IMR-90 (cell line): ENCODE data around the gene OR13C2. TPM values are rescaled to one million over a fixed set of nuclear protein-coding genes. Genes with fewer than 3 reads are reported as not detected.

Experiments
- ATAC-seq: fragments of 200-7000 bp; cut with Tn5 transposase; 2 replicates; pipeline ENCODE4 v1.9.1; 2020; ENCODE audit warnings: low read depth, mild to moderate bottlenecking, moderate library complexity
- BruUV-seq: library from RNA; stranded (reverse); fragments of 400-500 nt; replicated peaks from 2 replicates; lab custom pipeline; 2021; lab: Mats Ljungman, UMichigan
- CTCF ChIA-PET: fragments of 300-600 bp; formaldehyde crosslinking; extraction: SDS; loops from one replicate; lab custom pipeline; 2021; ENCODE audit warnings: antibody characterized with exemption; lab: Yijun Ruan, JAX
- POLR2A ChIA-PET: fragments of 300-600 bp; sonication (Branson Sonifier 250); formaldehyde crosslinking; loops from one replicate; lab custom pipeline; 2022; ENCODE audit warnings: antibody characterized with exemption; ENCODE audit not compliant: unreplicated experiment; lab: Charles Lee
- DNase-seq: peaks from one replicate; pipeline ENCODE4 v3.0.0; 2013
- H2AFZ ChIP-seq: replicated peaks from 2 replicates; pipeline ENCODE3; 2013; ENCODE audit warnings: low read length, mild to moderate bottlenecking; ENCODE audit not compliant: poor library complexity
- H2AK5ac ChIP-seq: 2 replicates; pipeline ENCODE4 v1.6.1; 2013; ENCODE audit warnings: low read depth, low read length, inconsistent platforms
- H2AK9ac ChIP-seq: replicated peaks from 2 replicates; pipeline ENCODE3; 2013; ENCODE audit warnings: mild to moderate bottlenecking, low read depth, low read length, moderate library complexity; ENCODE audit not compliant: poor library complexity
- H2BK120ac ChIP-seq: 2 replicates; pipeline ENCODE4 v1.6.1; 2013; ENCODE audit warnings: low read depth, low read length, inconsistent platforms
- H2BK15ac ChIP-seq: 3 replicates; pipeline ENCODE4 v1.6.1; 2013; ENCODE audit warnings: low read depth, low read length, inconsistent platforms
- H2BK20ac ChIP-seq: 2 replicates; pipeline ENCODE4 v1.6.1; 2013; ENCODE audit warnings: low read depth, mild to moderate bottlenecking, inconsistent platforms, low read length, moderate library complexity
- H2BK5ac ChIP-seq: 2 replicates; pipeline ENCODE4 v1.6.1; 2013; ENCODE audit warnings: mild to moderate bottlenecking, low read depth, low read length, inconsistent platforms; ENCODE audit not compliant: poor library complexity, severe bottlenecking
- H3K14ac ChIP-seq: replicated peaks from 2 replicates; pipeline ENCODE4 v1.6.1; 2013; ENCODE audit warnings: low read depth, low read length, inconsistent platforms
- H3K18ac ChIP-seq: 2 replicates; pipeline ENCODE4 v1.6.1; 2013; ENCODE audit warnings: low read depth, low read length, control low read depth
- H3K23ac ChIP-seq: 2 replicates; pipeline ENCODE4 v1.6.1; 2013; ENCODE audit warnings: low read depth, low read length, inconsistent platforms
- H3K27ac ChIP-seq: 2 replicates; pipeline ENCODE4 v1.5.1; 2013; ENCODE audit warnings: mild to moderate bottlenecking, control low read depth, low read length; ENCODE audit not compliant: insufficient read depth
- H3K27me3 ChIP-seq: 2 replicates; pipeline ENCODE4 v1.6.1; 2013; ENCODE audit warnings: low read length; ENCODE audit not compliant: control insufficient read depth, insufficient read depth
- H3K36me3 ChIP-seq: 2 replicates; pipeline ENCODE4 v1.6.1; 2013; ENCODE audit warnings: low read length, mixed read lengths; ENCODE audit not compliant: control insufficient read depth, insufficient read depth
- H3K4ac ChIP-seq: 2 replicates; pipeline ENCODE4 v1.6.1; 2013; ENCODE audit warnings: low read depth, low read length, inconsistent platforms
- H3K4me1 ChIP-seq: 2 replicates; pipeline ENCODE4 v1.6.1; 2013; ENCODE audit warnings: low read length, mixed read lengths; ENCODE audit not compliant: control insufficient read depth, insufficient read depth
- H3K4me2 ChIP-seq: 2 replicates; pipeline ENCODE4 v1.6.1; 2013; ENCODE audit warnings: low read depth, mild to moderate bottlenecking, control low read depth, low read length, moderate library complexity
- H3K4me3 ChIP-seq: 2 replicates; pipeline ENCODE4 v1.5.1; 2013; ENCODE audit warnings: low read depth, mild to moderate bottlenecking, control low read depth, low read length, moderate library complexity; ENCODE audit not compliant: insufficient read depth
- H3K56ac ChIP-seq: 2 replicates; pipeline ENCODE4 v1.6.1; 2013; ENCODE audit warnings: low read length, inconsistent platforms; ENCODE audit not compliant: insufficient read depth; ENCODE audit errors: extremely low read depth
- H3K79me1 ChIP-seq, 2 experiments: 2 replicates each; pipeline ENCODE4 v1.6.1; 2013; ENCODE audit warnings: low read length in 2 of 2, inconsistent platforms in 1 of 2, low read depth in 1 of 2
- H3K9ac ChIP-seq: 2 replicates; pipeline ENCODE4 v1.6.1; 2013; ENCODE audit warnings: low read depth, low read length, control low read depth
- H3K9me1 ChIP-seq: 2 replicates; pipeline ENCODE4 v1.6.1; 2013; ENCODE audit warnings: low read length, inconsistent platforms; ENCODE audit not compliant: insufficient read depth
- H3K9me3 ChIP-seq: 2 replicates; pipeline ENCODE4 v1.6.1; 2013; ENCODE audit warnings: low read length; ENCODE audit not compliant: control insufficient read depth, insufficient read depth
- H4K20me1 ChIP-seq: 2 replicates; pipeline ENCODE4 v1.6.1; 2013; ENCODE audit warnings: low read length, inconsistent platforms; ENCODE audit not compliant: insufficient read depth
- H4K5ac ChIP-seq: 2 replicates; pipeline ENCODE4 v1.6.1; 2013; ENCODE audit warnings: mild to moderate bottlenecking, low read depth, low read length, control low read depth
- H4K8ac ChIP-seq, 2 experiments: 2 replicates each; pipeline ENCODE4 v1.6.1; 2013; ENCODE audit warnings: low read depth in 2 of 2, low read length in 2 of 2, control low read depth in 1 of 2, inconsistent platforms in 1 of 2
- H4K91ac ChIP-seq: 2 replicates; pipeline ENCODE4 v1.6.1; 2013; ENCODE audit warnings: low read depth, low read length, inconsistent platforms; ENCODE audit not compliant: insufficient read depth
- BHLHE40 ChIP-seq: fragments of 150-350 bp; IDR thresholded peaks from 2 replicates; pipeline ENCODE4 v1.6.1; 2016; ENCODE audit warnings: mild to moderate bottlenecking, low read depth, low read length
- CHD1 ChIP-seq: IDR thresholded peaks from 2 replicates; pipeline ENCODE4 v1.6.1; 2012; ENCODE audit warnings: low read depth, low read length, improper control_type of control experiment
- CTCF ChIP-seq: conservative IDR thresholded peaks from 2 replicates; pipeline ENCODE4 v1.5.1; 2012; ENCODE audit warnings: mild to moderate bottlenecking, low read depth, low read length, improper control_type of control experiment
- ELK1 ChIP-seq: fragments of 150-350 bp; IDR thresholded peaks from 2 replicates; pipeline ENCODE4 v1.6.1; 2016; ENCODE audit warnings: low read depth, mild to moderate bottlenecking, low read length, moderate library complexity, borderline replicate concordance
- FOS ChIP-seq: fragments of 150-350 bp; IDR thresholded peaks from 2 replicates; pipeline ENCODE4 v1.6.1; 2016; ENCODE audit warnings: low read depth, low read length
- MAFK ChIP-seq: IDR thresholded peaks from 2 replicates; pipeline ENCODE4 v1.6.1; 2012; ENCODE audit warnings: low read depth, low read length, improper control_type of control experiment
- MAZ ChIP-seq: IDR thresholded peaks from 2 replicates; pipeline ENCODE4 v1.6.1; 2012; ENCODE audit warnings: low read depth, mild to moderate bottlenecking, low read length, improper control_type of control experiment, moderate library complexity, borderline replicate concordance
- MXI1 ChIP-seq: IDR thresholded peaks from 2 replicates; pipeline ENCODE4 v1.6.1; 2012; ENCODE audit warnings: low read depth, mild to moderate bottlenecking, low read length, moderate library complexity, borderline replicate concordance
- NFE2L2 ChIP-seq: fragments of 150-350 bp; IDR thresholded peaks from 2 replicates; pipeline ENCODE4 v1.6.1; 2016; ENCODE audit warnings: low read depth, mild to moderate bottlenecking, low read length
- RAD21 ChIP-seq: IDR thresholded peaks from 2 replicates; pipeline ENCODE4 v1.6.1; 2012; ENCODE audit warnings: low read length, improper control_type of control experiment
- RFX5 ChIP-seq: IDR thresholded peaks from 2 replicates; pipeline ENCODE4 v1.8.0; 2012; ENCODE audit warnings: low read depth, mild to moderate bottlenecking, low read length, moderate library complexity
- dilution Hi-C: fragments of 300-500 bp; cut with HindIII; formaldehyde crosslinking; loops from one replicate; pipeline ENCODE4 v1.14.3; 2018; ENCODE audit warnings: low sequenced_read_pairs; ENCODE audit not compliant: unreplicated experiment
- in situ Hi-C: fragments of 300-500 bp; cut with MboI; formaldehyde crosslinking; loops from 3 replicates; pipeline ENCODE4 v1.14.3; 2019; ENCODE audit warnings: low sequenced_read_pairs, inconsistent platforms, mixed read lengths
- intact Hi-C: fragments of 100-400 bp; cut with micrococcal nuclease; formaldehyde crosslinking; loops from 2 replicates; pipeline ENCODE4 v1.10.0; 2022
- polyA plus RNA-seq, 3 experiments: library from polyadenylated mRNA; depleted of rRNA; stranded (reverse); fragments of >200 nt; gene quantifications; 2 replicates each; pipeline ENCODE4 v1.2.3, GENCODE V29; 2012; ENCODE audit warnings: low replicate concordance in 1 of 3
- total RNA-seq: library from RNA; depleted of rRNA; stranded (reverse); fragments of >200 nt; gene quantifications from 2 replicates; pipeline ENCODE4 v1.2.3, GENCODE V29; 2012

The OR13C2 gene
- total and polyA plus RNA-seq, 2 of the 4 experiments (the other 2 are of a cell fraction), result not detected

DNA sequence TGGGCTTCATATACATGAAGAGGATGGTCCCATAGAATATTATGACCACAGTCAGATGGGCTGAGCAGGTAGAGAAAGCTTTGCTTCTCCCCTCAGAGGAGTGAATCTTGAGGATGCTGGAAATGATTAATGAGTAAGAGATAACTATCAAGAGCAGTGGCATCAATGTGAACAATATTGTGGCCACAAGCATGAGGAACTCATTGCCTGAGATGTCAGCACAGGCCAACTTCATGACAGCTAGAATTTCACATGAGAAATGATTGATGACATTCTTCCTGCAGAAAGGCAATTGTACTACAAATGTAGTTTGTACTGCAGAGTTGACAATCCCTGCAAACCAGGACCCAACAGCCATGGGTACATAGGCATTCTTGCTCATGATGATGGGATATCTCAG is 12.0 kb upstream of the OR13C2 start:
- no peak overlapping the region for H3K9ac ChIP-seq
- no TSS peak for BruUV-seq
- no peak overlapping the region for H3K27ac ChIP-seq
- in situ Hi-C loops (no loop called here), dilution Hi-C loops (no loop called here), intact Hi-C loops (no loop called here)
- H2BK15ac ChIP-seq, result no peak overlapping the region
- H3K56ac ChIP-seq, result no peak overlapping the region
- no peak overlapping the region for H3K4ac ChIP-seq
- H3K23ac ChIP-seq, result no peak overlapping the region
- H3K9me3 ChIP-seq, result no peaks in the 10 kb centered on the region
- H3K79me1 ChIP-seq, result no peaks in the 10 kb centered on the region
- no peaks in the 10 kb centered on the region for H3K27me3 ChIP-seq
- no peak overlapping the region for H2BK120ac ChIP-seq
- no peak overlapping the region for H2AFZ ChIP-seq
- no peaks in the 10 kb centered on the region for H3K4me1 ChIP-seq
- H4K5ac ChIP-seq, result no peak overlapping the region
- no peak overlapping the region for H3K4me3 ChIP-seq
- no peak overlapping the region for H4K8ac ChIP-seq
- no peak overlapping the region for H2AK5ac ChIP-seq
- CTCF ChIA-PET, result no interaction called here
- no peak overlapping the region for H2BK20ac ChIP-seq
- H2AK9ac ChIP-seq, result no peak overlapping the region
- no peak for DNase-seq
- ATAC-seq, result no peak
- H3K18ac ChIP-seq, result no peak overlapping the region
- no peak overlapping the region for H3K4me2 ChIP-seq
- H3K36me3 ChIP-seq, result no peaks in the 10 kb centered on the region
- no peak overlapping the region for H3K14ac ChIP-seq
- H2BK5ac ChIP-seq, result no peak overlapping the region
- no peaks in the 10 kb centered on the region for H3K9me1 ChIP-seq
- POLR2A ChIA-PET, result no interaction called here
- H4K91ac ChIP-seq, result no peak overlapping the region
- no peaks in the 10 kb centered on the region for H4K20me1 ChIP-seq
- no peak for TF ChIP-seq CHD1
- no peak for TF ChIP-seq FOS
- no peak for TF ChIP-seq RFX5
- no peak for TF ChIP-seq MAFK
- TF ChIP-seq CTCF, result no peak
- no peak for TF ChIP-seq MXI1
- TF ChIP-seq ELK1, result no peak
- no peak for TF ChIP-seq BHLHE40
- TF ChIP-seq NFE2L2, result no peak
- no peak for TF ChIP-seq RAD21
- TF ChIP-seq MAZ, result no peak
